Activated T-helper 2 cell treated with anti-CD3 and anti-CD28 coated beads, Interferon-gamma antibody, Interleukin-2, Interleukin-4, amounts not matched to agents 10 μg/mL and 5 μg/mL and 100 μg/mL, durations not matched to agents 14 hours and 24 hours and 36 hours (primary cell): ENCODE data around the gene NOP58. TPM values are rescaled to one million over a fixed set of nuclear protein-coding genes. Genes with fewer than 3 reads are reported as not detected.
"Not testable (repeated sequence)": the region's sequence is repeated elsewhere in the genome, so short reads cannot be mapped to it uniquely, and the experiment has no call there.

Source experiments
- DNase-seq: peaks from one replicate; pipeline ENCODE4 v3.0.0; 2021; ENCODE audit warnings: low spot score
- H3K27ac Mint-ChIP-seq: one replicate; pipeline ENCODE4 v1.8.0; 2021; ENCODE audit warnings: mixed read lengths
- H3K27me3 Mint-ChIP-seq: one replicate; pipeline ENCODE4 v1.8.0; 2021; ENCODE audit warnings: low read depth, mixed read lengths
- H3K36me3 Mint-ChIP-seq: one replicate; pipeline ENCODE4 v1.8.0; 2021; ENCODE audit warnings: low read depth, mixed read lengths
- H3K4me1 Mint-ChIP-seq: one replicate; pipeline ENCODE4 v1.8.0; 2021; ENCODE audit warnings: low read depth, mixed read lengths
- H3K4me3 Mint-ChIP-seq: one replicate; pipeline ENCODE4 v1.8.0; 2021; ENCODE audit warnings: low read depth, mild to moderate bottlenecking, moderate library complexity, mixed read lengths
- H3K9me3 Mint-ChIP-seq: one replicate; pipeline ENCODE4 v1.8.0; 2021; ENCODE audit warnings: mixed read lengths
- intact Hi-C: fragments of 100-400 bp; cut with micrococcal nuclease; formaldehyde crosslinking; loops from one replicate; pipeline ENCODE4 v1.15.1; 2023
- total RNA-seq: library from RNA; stranded (reverse); gene quantifications from 2 replicates; pipeline ENCODE4 v1.2.3, GENCODE V29; 2022

The NOP58 gene
- total RNA-seq, result 206 and 211 TPM in 2 replicates

- Mint-ChIP-seq H3K27ac (peak within 1 kb of the TSS; percentile 69), H3K9me3 (no peaks in the 10 kb centered on the region), H3K27me3 (no peaks in the 10 kb centered on the region), H3K36me3 (peaks cover 19% of the 10 kb centered on the region), H3K4me1 (peaks cover 15% of the 10 kb centered on the region), H3K4me3 (peak within 1 kb of the TSS; percentile 58)
- intact Hi-C loops, result loop anchor here (1.0 to 10.0 kb wide), 5 partner anchors 27 to 1401 kb away; partner anchors contain the start of genes CARF, CASP8, CLK1 and FAM117B
- DNase-seq, result peak; percentile 92
These were observed at the start of gene NOP58 for GRCh38 chr2:202265467-202266277. Gene NOP58 (plus strand): TSS chr2:202265763. CDS start chr2:202265942, 179 bp downstream.

- H3K9me3 Mint-ChIP-seq, result no peaks in the 10 kb centered on the region
- H3K27ac Mint-ChIP-seq, result no peak overlapping the region
- peaks cover 43% of the 10 kb centered on the region for H3K36me3 Mint-ChIP-seq
- peaks cover 9% of the 10 kb centered on the region for H3K4me1 Mint-ChIP-seq
- intact Hi-C loops, result no loop called here
- no peak overlapping the region for H3K4me3 Mint-ChIP-seq
- H3K27me3 Mint-ChIP-seq, result no peaks in the 10 kb centered on the region
- no peak for DNase-seq
These were observed 43.7 kb upstream of the NOP58 start for GRCh38 chr2:202221873-202222272.

- DNase-seq, result peak; percentile 20
- H3K27ac Mint-ChIP-seq, result peak overlapping the region; percentile 84
- peak overlapping the region; percentile 92 for H3K4me3 Mint-ChIP-seq
- peaks cover 20% of the 10 kb centered on the region for H3K4me1 Mint-ChIP-seq
- H3K27me3 Mint-ChIP-seq, result no peaks in the 10 kb centered on the region
- intact Hi-C loops, result loop anchor here (1.0 kb wide), 2 partner anchors 27 to 40 kb away; partner anchors contain the start of gene NOP58
- H3K9me3 Mint-ChIP-seq, result no peaks in the 10 kb centered on the region
- peaks cover 9% of the 10 kb centered on the region for H3K36me3 Mint-ChIP-seq
These were observed 27.8 kb upstream of the NOP58 start for GRCh38 chr2:202237787-202238233.

- H3K27me3 Mint-ChIP-seq, result no peaks in the 10 kb centered on the region
- intact Hi-C loops, result loop anchor here (1.0 kb wide), 2 partner anchors 27 to 40 kb away; partner anchors contain the start of gene NOP58
- H3K27ac Mint-ChIP-seq, result peak within 1 kb of the TSS; percentile 94
- DNase-seq, result peak; percentile 88
- H3K9me3 Mint-ChIP-seq, result no peaks in the 10 kb centered on the region
- peak within 1 kb of the TSS; percentile 98 for H3K4me3 Mint-ChIP-seq
- H3K4me1 Mint-ChIP-seq, result peaks cover 20% of the 10 kb centered on the region
- H3K36me3 Mint-ChIP-seq, result peaks cover 9% of the 10 kb centered on the region
These were observed 27.0 kb upstream of the NOP58 start, which contains the start of gene SUMO1 for GRCh38 chr2:202238234-202239197. Gene SUMO1 (minus strand): TSS chr2:202238597. CDS start chr2:202238451, 146 bp downstream.

- H3K4me3 Mint-ChIP-seq, intact Hi-C loops, H3K27ac Mint-ChIP-seq, H3K36me3 Mint-ChIP-seq, H3K27me3 Mint-ChIP-seq, DNase-seq, H3K9me3 Mint-ChIP-seq, H3K4me1 Mint-ChIP-seq: not testable (repeated sequence)
These were observed 17.9 kb upstream of the NOP58 start for GRCh38 chr2:202247710-202248109.

- peaks cover 4% of the 10 kb centered on the region for H3K27me3 Mint-ChIP-seq
- intact Hi-C loops, result no loop called here
- H3K27ac Mint-ChIP-seq, result no peak overlapping the region
- no peak for DNase-seq
- peaks cover 5% of the 10 kb centered on the region for H3K4me1 Mint-ChIP-seq
- no peaks in the 10 kb centered on the region for H3K36me3 Mint-ChIP-seq
- H3K4me3 Mint-ChIP-seq, result no peak overlapping the region
- no peaks in the 10 kb centered on the region for H3K9me3 Mint-ChIP-seq
These were observed 15.9 kb upstream of the NOP58 start for GRCh38 chr2:202249521-202250253.

- no peak overlapping the region for H3K4me3 Mint-ChIP-seq
- H3K27ac Mint-ChIP-seq, result no peak overlapping the region
- H3K36me3 Mint-ChIP-seq, result no peaks in the 10 kb centered on the region
- no peaks in the 10 kb centered on the region for H3K9me3 Mint-ChIP-seq
- no peak for DNase-seq
- peaks cover 5% of the 10 kb centered on the region for H3K4me1 Mint-ChIP-seq
- peaks cover 7% of the 10 kb centered on the region for H3K27me3 Mint-ChIP-seq
- intact Hi-C loops, result no loop called here
These were observed 14.1 kb upstream of the NOP58 start for GRCh38 chr2:202251494-202251893.

GRCh38 chr2:202261531-202261930 is 4.0 kb upstream of the NOP58 start:
- DNase-seq, result no peak
- Mint-ChIP-seq H3K27ac (no peak overlapping the region), H3K4me1 (peaks cover 2% of the 10 kb centered on the region), H3K36me3 (no peaks in the 10 kb centered on the region), H3K9me3 (no peaks in the 10 kb centered on the region), H3K27me3 (no peaks in the 10 kb centered on the region), H3K4me3 (no peak overlapping the region)
- intact Hi-C loops, result loop anchor here (10.0 kb wide), 3 partner anchors 373 to 1397 kb away; partner anchors contain the start of genes CASP8, CLK1 and FAM117B

GRCh38 chr2:202267495-202267894 is 1.9 kb downstream of the NOP58 start:
- peaks cover 20% of the 10 kb centered on the region for H3K4me1 Mint-ChIP-seq
- H3K36me3 Mint-ChIP-seq, result peaks cover 23% of the 10 kb centered on the region
- intact Hi-C loops, result loop anchor here (1.0 to 10.0 kb wide), 5 partner anchors 11 to 1403 kb away; partner anchors contain the start of genes CARF, CASP8, CLK1 and FAM117B
- H3K27me3 Mint-ChIP-seq, result no peaks in the 10 kb centered on the region
- DNase-seq, result no peak
- no peak overlapping the region for H3K4me3 Mint-ChIP-seq
- H3K9me3 Mint-ChIP-seq, result no peaks in the 10 kb centered on the region
- H3K27ac Mint-ChIP-seq, result no peak overlapping the region

GRCh38 chr2:202269585-202269984 is 4.0 kb downstream of the NOP58 start:
- intact Hi-C loops, result loop anchor here (5.0 to 10.0 kb wide), 4 partner anchors 365 to 1405 kb away; partner anchors contain the start of genes CARF, CASP8, CLK1 and FAM117B

GRCh38 chr2:202270487-202270886 is 4.9 kb downstream of the NOP58 start:
- intact Hi-C loops, result no loop called here
- Mint-ChIP-seq H3K4me1 (peaks cover 27% of the 10 kb centered on the region), H3K27ac (peak overlapping the region; percentile 78), H3K36me3 (peaks cover 31% of the 10 kb centered on the region), H3K9me3 (no peaks in the 10 kb centered on the region), H3K27me3 (no peaks in the 10 kb centered on the region), H3K4me3 (peak overlapping the region; percentile 54)
- DNase-seq, result no peak

More at GRCh38 chr2:202269585-202269984, 4.0 kb downstream of the NOP58 start:
- H3K36me3 Mint-ChIP-seq, result peaks cover 27% of the 10 kb centered on the region
- peak overlapping the region; percentile 54 for H3K4me3 Mint-ChIP-seq
- no peak for DNase-seq
- peaks cover 25% of the 10 kb centered on the region for H3K4me1 Mint-ChIP-seq
- peak overlapping the region; percentile 49 for H3K27ac Mint-ChIP-seq
- H3K9me3 Mint-ChIP-seq, result no peaks in the 10 kb centered on the region
- H3K27me3 Mint-ChIP-seq, result no peaks in the 10 kb centered on the region
